Stimulated activated CD4-positive, alpha-beta T cell treated with anti-CD3 and anti-CD28 coated beads, Interleukin-1b, Interleukin-23, amount 100 ng/mL, for 24 hours (primary cell): ENCODE data around the gene C10orf143.

Source experiments
- DNase-seq, 4 experiments: peaks; one replicate each; pipeline ENCODE4 v3.0.0-alpha.2; 2020; ENCODE audit warnings: low read depth in 4 of 4, low spot score in 1 of 4

The C10orf143 gene

DNA sequence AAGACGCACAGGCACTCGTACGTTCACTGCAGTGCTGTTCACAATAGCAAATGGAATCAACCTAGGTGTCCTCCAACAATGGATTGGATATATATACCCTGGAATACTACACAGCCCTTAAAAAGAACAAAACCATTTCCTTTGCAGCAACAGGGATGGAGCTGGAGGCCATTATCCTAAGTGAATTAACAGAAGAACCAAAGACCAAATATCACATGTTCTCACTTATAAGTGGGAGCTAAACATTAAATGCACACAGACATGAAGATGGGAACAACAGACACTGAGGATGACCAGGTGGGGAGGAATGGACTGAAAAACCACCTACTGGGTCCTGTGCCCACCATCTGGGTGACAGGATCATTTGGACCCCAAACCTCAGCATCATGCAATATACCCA, 94.5 kb downstream of the C10orf143 start:
- no peak for DNase-seq

DNA sequence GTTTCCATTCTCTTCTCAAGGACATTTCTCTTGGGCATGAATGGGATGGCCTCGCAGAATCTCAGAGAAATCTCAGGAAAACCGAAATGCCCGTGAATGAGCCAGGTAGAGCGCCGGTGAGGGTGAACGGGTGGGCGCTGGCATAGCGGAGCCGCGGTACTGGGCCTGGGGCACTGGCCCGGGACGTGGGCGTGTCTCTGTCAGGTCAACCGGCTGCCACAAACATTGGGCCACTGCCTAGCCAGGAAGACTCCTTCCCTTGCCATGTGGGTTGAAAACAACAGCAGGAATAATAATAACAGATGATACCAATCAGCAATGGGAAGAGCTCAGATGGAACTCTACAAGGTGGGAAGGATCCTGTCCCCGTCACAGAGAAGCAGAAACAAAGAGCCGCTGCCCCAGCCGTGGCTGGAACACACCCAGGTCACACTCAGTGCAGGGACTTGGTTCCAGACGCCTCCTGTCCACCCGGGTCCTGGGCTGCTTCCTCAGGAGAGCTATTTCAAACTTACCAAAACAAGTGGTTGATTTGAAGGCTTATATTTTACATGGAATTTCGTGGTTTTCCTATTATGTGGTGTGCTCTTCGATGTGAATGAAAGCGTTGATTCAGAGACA, 95.4 kb downstream of the C10orf143 start:
- DNase-seq, result no peak

DNA sequence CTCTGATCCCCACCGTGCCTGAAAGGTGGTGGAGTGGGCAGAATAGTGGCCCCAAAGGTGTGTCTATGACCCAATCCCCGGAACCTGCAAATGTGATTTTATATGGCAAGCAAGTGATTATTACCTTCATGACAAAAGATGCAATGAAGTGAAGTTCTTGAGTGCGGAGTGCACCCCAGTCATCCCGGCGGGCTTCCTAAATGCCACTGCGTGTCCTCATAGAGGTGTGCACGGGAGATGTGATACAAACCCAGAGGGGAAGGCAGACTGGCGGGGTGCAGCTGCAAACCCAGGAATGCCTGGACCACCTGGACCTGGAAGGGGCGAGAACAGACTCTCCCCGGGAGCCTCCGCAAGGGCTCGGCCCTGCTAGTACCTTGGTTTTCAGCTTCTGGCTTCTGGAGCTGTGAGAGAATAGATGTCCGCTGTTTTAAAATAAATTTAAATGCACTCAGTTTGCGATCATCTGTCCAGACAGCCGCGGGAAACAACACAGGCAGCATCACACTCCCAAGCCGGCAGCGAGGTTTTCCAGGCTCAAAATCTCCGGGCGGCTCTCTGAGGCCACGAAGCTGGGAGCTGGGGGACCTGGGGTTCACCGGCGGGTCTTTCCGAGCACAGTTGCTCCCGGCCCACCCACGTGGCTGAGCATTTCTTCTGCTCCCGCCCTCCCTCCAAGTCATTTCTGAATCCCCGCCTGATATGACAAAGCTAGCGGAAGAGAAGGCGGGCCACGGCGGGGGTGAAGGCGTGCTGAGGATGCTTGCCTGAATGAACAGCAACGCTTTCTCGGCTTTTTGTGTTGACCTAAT, 96.2 kb downstream of the C10orf143 start:
- DNase-seq, result no peak
